HCT116 (cell line): ENCODE results near the gene LUM.

Source experiments
- CBX3 ChIP-seq: IDR thresholded peaks from 2 replicates; pipeline ENCODE4 v1.6.1; 2012; ENCODE audit warnings: low read depth
- CEBPB ChIP-seq: IDR thresholded peaks from 2 replicates; pipeline ENCODE4 v1.6.1; 2012; ENCODE audit warnings: low read depth
- EZH2 ChIP-seq: fragments of 200-600 bp; sonication (generic); IDR thresholded peaks from 2 replicates; pipeline ENCODE4 v1.6.1; 2017; ENCODE audit warnings: antibody characterized with exemption, mixed run types
- EZH2phosphoT487 ChIP-seq: fragments of 200-600 bp; IDR thresholded peaks from 2 replicates; pipeline ENCODE4 v1.6.1; 2018; ENCODE audit warnings: antibody characterized with exemption, borderline replicate concordance
- POLR2A ChIP-seq: IDR thresholded peaks from 2 replicates; pipeline ENCODE4 v1.7.0; 2011; ENCODE audit warnings: borderline replicate concordance; ENCODE audit not compliant: insufficient read depth, insufficient read length; ENCODE audit errors: extremely low read depth
- POLR2AphosphoS5 ChIP-seq: IDR thresholded peaks from 2 replicates; pipeline ENCODE4 v1.6.1; 2011; ENCODE audit warnings: mild to moderate bottlenecking, low read depth, low read length, moderate library complexity
- RAD21 ChIP-seq: IDR thresholded peaks from 2 replicates; pipeline ENCODE4 v1.6.1; 2012; ENCODE audit warnings: low read depth, mild to moderate bottlenecking
- REST ChIP-seq: IDR thresholded peaks from 2 replicates; pipeline ENCODE4 v1.6.1; 2012; ENCODE audit warnings: low read depth
- SRF ChIP-seq: IDR thresholded peaks from 2 replicates; pipeline ENCODE4 v1.6.1; 2012; ENCODE audit warnings: low read depth
- ZFX ChIP-seq: fragments of 450-650 bp; IDR thresholded peaks from 2 replicates; pipeline ENCODE4 v1.6.1; 2017
- TF ChIP-seq, protein P1 (sequence below), 3 experiments: fragments of 200-600 bp in 1 of 3; sonication (generic) in 1 of 3; IDR thresholded peaks in 2 of 3; conservative IDR thresholded peaks in 1 of 3; 2 replicates each; pipeline ENCODE4 v1.5.1; 2012 to 2017; ENCODE audit warnings: low read depth in 2 of 3, low read length in 2 of 3, antibody characterized with exemption in 1 of 3, borderline replicate concordance in 1 of 3, control low read depth in 1 of 3, mild to moderate bottlenecking in 1 of 3, mixed read lengths in 1 of 3, mixed run types in 1 of 3, moderate library complexity in 1 of 3; ENCODE audit not compliant: insufficient read depth in 1 of 3

GRCh38 chr12:91072931-91073330 is 38.4 kb downstream of the LUM start:
- TF ChIP-seq, protein P1, sequence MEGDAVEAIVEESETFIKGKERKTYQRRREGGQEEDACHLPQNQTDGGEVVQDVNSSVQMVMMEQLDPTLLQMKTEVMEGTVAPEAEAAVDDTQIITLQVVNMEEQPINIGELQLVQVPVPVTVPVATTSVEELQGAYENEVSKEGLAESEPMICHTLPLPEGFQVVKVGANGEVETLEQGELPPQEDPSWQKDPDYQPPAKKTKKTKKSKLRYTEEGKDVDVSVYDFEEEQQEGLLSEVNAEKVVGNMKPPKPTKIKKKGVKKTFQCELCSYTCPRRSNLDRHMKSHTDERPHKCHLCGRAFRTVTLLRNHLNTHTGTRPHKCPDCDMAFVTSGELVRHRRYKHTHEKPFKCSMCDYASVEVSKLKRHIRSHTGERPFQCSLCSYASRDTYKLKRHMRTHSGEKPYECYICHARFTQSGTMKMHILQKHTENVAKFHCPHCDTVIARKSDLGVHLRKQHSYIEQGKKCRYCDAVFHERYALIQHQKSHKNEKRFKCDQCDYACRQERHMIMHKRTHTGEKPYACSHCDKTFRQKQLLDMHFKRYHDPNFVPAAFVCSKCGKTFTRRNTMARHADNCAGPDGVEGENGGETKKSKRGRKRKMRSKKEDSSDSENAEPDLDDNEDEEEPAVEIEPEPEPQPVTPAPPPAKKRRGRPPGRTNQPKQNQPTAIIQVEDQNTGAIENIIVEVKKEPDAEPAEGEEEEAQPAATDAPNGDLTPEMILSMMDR (IDR thresholded peaks at IDR 0.05 in 2 of 3, conservative IDR thresholded peaks at IDR 0.05 in 1 of 3; ENCODE audit: borderline replicate concordance in 1 of 3, insufficient read depth in 1 of 3, low read depth in 2 of 3, low read length in 2 of 3) = no peak
- no peak for TF ChIP-seq CEBPB
- TF ChIP-seq SRF = no peak
- no peak for TF ChIP-seq POLR2A
- TF ChIP-seq CBX3 = no peak
- TF ChIP-seq POLR2AphosphoS5 = no peak
- TF ChIP-seq EZH2 = no peak
- no peak for TF ChIP-seq REST
- TF ChIP-seq ZFX = no peak
- TF ChIP-seq RAD21 = no peak
- TF ChIP-seq EZH2phosphoT487 = no peak
